Measurements from ENCODE around the gene CLSTN3. TPM values are rescaled to one million over a fixed set of nuclear protein-coding genes. Genes with fewer than 3 reads are reported as not detected.
"Not testable (repeated sequence)": the region's sequence is repeated elsewhere in the genome, so short reads cannot be mapped to it uniquely, and the experiment has no call there.

The CLSTN3 gene
- total RNA-seq, 1 donor from 2014 or later: 19.9 TPM

GRCh38 chr12:7176595-7176994 is 46.4 kb downstream of the CLSTN3 start:
- no peak overlapping the region for H3K4me3 Mint-ChIP-seq (ENCODE audit: unreplicated experiment)
- TF ChIP-seq CTCF (IDR thresholded peaks at IDR 0.05): no peak
- H3K36me3 Mint-ChIP-seq (ENCODE audit: low read depth): no peaks in the 10 kb centered on the region
- H3K9me3 Mint-ChIP-seq (ENCODE audit: low read depth): peaks cover 28% of the 10 kb centered on the region
- no peaks in the 10 kb centered on the region for H3K4me1 Mint-ChIP-seq (ENCODE audit: low read depth)
- no peak for DNase-seq (ENCODE audit: low spot score)
- peaks cover 23% of the 10 kb centered on the region for H3K27me3 Mint-ChIP-seq (ENCODE audit: low read depth)
- no peak overlapping the region for H3K27ac Mint-ChIP-seq (ENCODE audit: unreplicated experiment)

GRCh38 chr12:7178481-7178880 is 48.3 kb downstream of the CLSTN3 start:
- DNase-seq (ENCODE audit: low spot score): no peak
- Mint-ChIP-seq H3K4me3 (ENCODE audit: unreplicated experiment) (no peak overlapping the region), H3K4me1 (ENCODE audit: low read depth) (no peaks in the 10 kb centered on the region), H3K36me3 (ENCODE audit: low read depth) (no peaks in the 10 kb centered on the region), H3K27me3 (ENCODE audit: low read depth) (peaks cover 18% of the 10 kb centered on the region), H3K27ac (ENCODE audit: unreplicated experiment) (no peak overlapping the region), H3K9me3 (ENCODE audit: low read depth) (peaks cover 14% of the 10 kb centered on the region)
- no peak for TF ChIP-seq CTCF (IDR thresholded peaks at IDR 0.05)

GRCh38 chr12:7180685-7181084 is 50.5 kb downstream of the CLSTN3 start:
- no peak for DNase-seq (ENCODE audit: low spot score)
- Mint-ChIP-seq H3K9me3 (ENCODE audit: low read depth) (peaks cover 12% of the 10 kb centered on the region), H3K27me3 (ENCODE audit: low read depth) (peaks cover 14% of the 10 kb centered on the region), H3K36me3 (ENCODE audit: low read depth) (no peaks in the 10 kb centered on the region), H3K4me1 (ENCODE audit: low read depth) (no peaks in the 10 kb centered on the region), H3K27ac (ENCODE audit: unreplicated experiment) (no peak overlapping the region), H3K4me3 (ENCODE audit: unreplicated experiment) (no peak overlapping the region)
- no peak for TF ChIP-seq CTCF (IDR thresholded peaks at IDR 0.05)

- H3K36me3 Mint-ChIP-seq (ENCODE audit: low read depth); H3K4me3 Mint-ChIP-seq (ENCODE audit: unreplicated experiment); H3K27me3 Mint-ChIP-seq (ENCODE audit: low read depth); DNase-seq (ENCODE audit: low spot score); H3K27ac Mint-ChIP-seq (ENCODE audit: unreplicated experiment); H3K9me3 Mint-ChIP-seq (ENCODE audit: low read depth): not testable (repeated sequence)
- H3K4me1 Mint-ChIP-seq (ENCODE audit: low read depth): peaks cover 24% of the 10 kb centered on the region
Observed at GRCh38 chr12:7186058-7186457, 55.9 kb downstream of the CLSTN3 start.

- Mint-ChIP-seq H3K4me1 (ENCODE audit: low read depth) (peaks cover 26% of the 10 kb centered on the region), H3K9me3 (ENCODE audit: low read depth) (no peaks in the 10 kb centered on the region), H3K36me3 (ENCODE audit: low read depth) (peaks cover 11% of the 10 kb centered on the region), H3K27ac (ENCODE audit: unreplicated experiment) (peak overlapping the region; percentile 92), H3K27me3 (ENCODE audit: low read depth) (no peaks in the 10 kb centered on the region), H3K4me3 (ENCODE audit: unreplicated experiment) (peak overlapping the region; percentile 85)
- DNase-seq (ENCODE audit: low spot score): no peak
- peak; percentile 79 for TF ChIP-seq CTCF (IDR thresholded peaks at IDR 0.05)
Observed at GRCh38 chr12:7188562-7189397, 58.6 kb downstream of the CLSTN3 start.
